H1 (cell line): ENCODE measurements around the gene ACOX1. TPM values are rescaled to one million over a fixed set of nuclear protein-coding genes. Genes with fewer than 3 reads are reported as not detected.

Experiments used
- CTCF ChIA-PET: fragments of 300-600 bp; sonication (Branson Sonifier 250); formaldehyde crosslinking; loops from one replicate; lab custom pipeline; 2021; ENCODE audit not compliant: partially characterized antibody; lab: Charles Lee
- POLR2A ChIA-PET: fragments of 300-600 bp; sonication (Branson Sonifier 250); formaldehyde crosslinking; loops from one replicate; lab custom pipeline; 2021; ENCODE audit warnings: inconsistent platforms; ENCODE audit not compliant: partially characterized antibody; lab: Charles Lee
- DNase-seq, 2 experiments: peaks; one replicate each; pipeline versions ENCODE4 v3.0.0 to v3.0.0-alpha.2; 2010 to 2022; ENCODE audit warnings: low spot score in 2 of 2, low read depth in 1 of 2, mixed read lengths in 1 of 2
- FAIRE-seq: peaks from 2 replicates; lab custom pipeline; 2011; peaks lifted over from hg19 to GRCh38; lab: Jason Lieb, UNC
- H2AFZ ChIP-seq: 2 replicates; pipeline ENCODE4 v1.8.1; 2012; ENCODE audit warnings: low read length, inconsistent platforms
- H2AK5ac ChIP-seq: 2 replicates; pipeline ENCODE4 v1.6.1; 2013; ENCODE audit warnings: low read depth, low read length
- H2BK120ac ChIP-seq: replicated peaks from 2 replicates; pipeline ENCODE3; 2013; ENCODE audit warnings: low read depth, low read length, inconsistent platforms
- H2BK12ac ChIP-seq: 2 replicates; pipeline ENCODE4 v1.6.1; 2013; ENCODE audit warnings: low read depth, low read length
- H2BK15ac ChIP-seq: 2 replicates; pipeline ENCODE4 v1.6.1; 2013; ENCODE audit warnings: low read length
- H2BK20ac ChIP-seq: 2 replicates; pipeline ENCODE4 v1.6.1; 2013; ENCODE audit warnings: low read length
- H2BK5ac ChIP-seq: 2 replicates; pipeline ENCODE4 v1.6.1; 2013; ENCODE audit warnings: low read depth, low read length
- H3K14ac ChIP-seq: 2 replicates; pipeline ENCODE4 v1.6.1; 2013; ENCODE audit warnings: inconsistent platforms; ENCODE audit not compliant: insufficient read length
- H3K18ac ChIP-seq: 2 replicates; pipeline ENCODE4 v1.6.1; 2013; ENCODE audit warnings: low read length; ENCODE audit errors: extremely low read depth
- H3K23ac ChIP-seq: 2 replicates; pipeline ENCODE4 v1.6.1; 2013; ENCODE audit warnings: inconsistent platforms; ENCODE audit not compliant: insufficient read length
- H3K23me2 ChIP-seq: 2 replicates; pipeline ENCODE4 v1.6.1; 2013; ENCODE audit warnings: low read depth, low read length
- H3K27ac ChIP-seq: 2 replicates; pipeline ENCODE4 v1.6.1; 2011; ENCODE audit warnings: low read depth, low read length, inconsistent platforms
- H3K27me3 ChIP-seq, 4 experiments: replicated peaks in 1 of 4; 1 replicate in 1 of 4; 2 replicates in 3 of 4; pipeline versions ENCODE4 v1.6.1 to v1.8.1; 2011 to 2013; ENCODE audit warnings: low read length in 3 of 4, mild to moderate bottlenecking in 3 of 4, inconsistent platforms in 2 of 4, mixed read lengths in 2 of 4, moderate library complexity in 1 of 4; ENCODE audit not compliant: control insufficient read depth in 3 of 4, insufficient read depth in 3 of 4; ENCODE audit errors: extremely low read depth in 1 of 4
- H3K36me3 ChIP-seq, 4 experiments: 2 replicates each; pipeline versions ENCODE4 v1.6.1 to v1.8.1; 2011 to 2013; ENCODE audit warnings: mild to moderate bottlenecking in 4 of 4, low read length in 3 of 4, moderate library complexity in 2 of 4, control low read depth in 1 of 4, inconsistent platforms in 1 of 4; ENCODE audit not compliant: insufficient read depth in 4 of 4, control insufficient read depth in 2 of 4
- H3K4ac ChIP-seq: replicated peaks from 2 replicates; pipeline ENCODE3; 2013; ENCODE audit warnings: low read length, low read depth, mixed read lengths, inconsistent platforms; ENCODE audit not compliant: insufficient read length
- H3K4me1 ChIP-seq, 4 experiments: replicated peaks in 1 of 4; 1 replicate in 1 of 4; 2 replicates in 3 of 4; pipeline versions ENCODE4 v1.6.1 to v1.8.1; 2011 to 2013; ENCODE audit warnings: low read length in 3 of 4, inconsistent platforms in 2 of 4, mixed read lengths in 1 of 4; ENCODE audit not compliant: insufficient read depth in 4 of 4, control insufficient read depth in 3 of 4
- H3K4me2 ChIP-seq, 2 experiments: 2 replicates each; pipeline versions ENCODE4 v1.6.1 to v1.8.1; 2011 to 2013; ENCODE audit warnings: low read depth in 2 of 2, low read length in 2 of 2, control low read depth in 1 of 2, inconsistent platforms in 1 of 2, mild to moderate bottlenecking in 1 of 2; ENCODE audit not compliant: insufficient read depth in 1 of 2
- H3K4me3 ChIP-seq, 4 experiments: fragments of 200-600, 300-600 bp in 1 of 4; sonication (generic), shearing (Covaris generic), sonication (Bioruptor Twin) in 1 of 4; 2 replicates each; pipeline versions ENCODE4 v1.5.1 to v1.8.1; 2011 to 2016; ENCODE audit warnings: low read length in 4 of 4, low read depth in 3 of 4, control low read depth in 2 of 4, inconsistent platforms in 2 of 4, mild to moderate bottlenecking in 2 of 4, mixed read lengths in 1 of 4, moderate library complexity in 1 of 4; ENCODE audit not compliant: insufficient read depth in 2 of 4; ENCODE audit errors: extremely low read depth in 1 of 4
- H3K56ac ChIP-seq: replicated peaks from 2 replicates; pipeline ENCODE3; 2013; ENCODE audit warnings: low read depth, mild to moderate bottlenecking, mixed read lengths, low read length, inconsistent platforms; ENCODE audit not compliant: insufficient read length
- H3K79me1 ChIP-seq: 2 replicates; pipeline ENCODE4 v1.6.1; 2013; ENCODE audit warnings: low read depth, low read length, control low read depth
- H3K79me2 ChIP-seq, 2 experiments: 2 replicates each; pipeline versions ENCODE4 v1.6.1 to v1.8.1; 2012 to 2013; ENCODE audit warnings: low read length in 2 of 2, mild to moderate bottlenecking in 2 of 2, inconsistent platforms in 1 of 2; ENCODE audit not compliant: insufficient read depth in 2 of 2, control insufficient read depth in 1 of 2
- H3K9ac ChIP-seq, 4 experiments: replicated peaks in 1 of 4; 1 replicate in 1 of 4; 2 replicates in 3 of 4; pipeline versions ENCODE4 v1.6.1 to v1.8.1; 2011 to 2013; ENCODE audit warnings: low read depth in 3 of 4, low read length in 3 of 4, control low read depth in 2 of 4, mild to moderate bottlenecking in 2 of 4, moderate library complexity in 2 of 4, inconsistent platforms in 1 of 4; ENCODE audit errors: extremely low read depth in 1 of 4
- H3K9me3 ChIP-seq, 2 experiments: 2 replicates each; pipeline versions ENCODE4 v1.6.1 to v1.8.1; 2012 to 2013; ENCODE audit warnings: mild to moderate bottlenecking in 2 of 2, moderate library complexity in 2 of 2, control low read depth in 1 of 2, inconsistent platforms in 1 of 2, low read depth in 1 of 2, low read length in 1 of 2, mixed read lengths in 1 of 2; ENCODE audit not compliant: insufficient read depth in 2 of 2
- H4K20me1 ChIP-seq, 2 experiments: replicated peaks in 1 of 2; 2 replicates each; pipeline versions ENCODE3 to v1.8.1; 2011 to 2013; ENCODE audit warnings: inconsistent platforms in 2 of 2, low read length in 2 of 2, mild to moderate bottlenecking in 1 of 2; ENCODE audit not compliant: insufficient read depth in 2 of 2, control insufficient read depth in 1 of 2
- H4K5ac ChIP-seq: 2 replicates; pipeline ENCODE4 v1.6.1; 2013; ENCODE audit warnings: low read length, low read depth, mixed read lengths, inconsistent platforms; ENCODE audit not compliant: insufficient read length
- H4K8ac ChIP-seq: 2 replicates; pipeline ENCODE4 v1.8.0; 2013; ENCODE audit warnings: mild to moderate bottlenecking, moderate library complexity, low read length, inconsistent platforms; ENCODE audit not compliant: insufficient read depth; ENCODE audit errors: extremely low read depth
- H4K91ac ChIP-seq: replicated peaks from 2 replicates; pipeline ENCODE3; 2013; ENCODE audit warnings: low read length, mixed read lengths, inconsistent platforms; ENCODE audit not compliant: insufficient read length
- BACH1 ChIP-seq: IDR thresholded peaks from 2 replicates; pipeline ENCODE4 v1.6.1; 2012; ENCODE audit warnings: low read length, improper control_type of control experiment
- HDAC6 ChIP-seq: IDR thresholded peaks from one replicate; pipeline ENCODE4 v1.7.1; 2012; ENCODE audit warnings: low read depth, mild to moderate bottlenecking, inconsistent platforms, low read length, moderate library complexity
- PHF8 ChIP-seq: fragments of 200-600 bp; sonication (generic); conservative IDR thresholded peaks from 2 replicates; pipeline ENCODE4 v1.7.1; 2012; ENCODE audit warnings: low read depth, mild to moderate bottlenecking, inconsistent platforms, low read length, moderate library complexity
- POLR2A ChIP-seq, 2 experiments: IDR thresholded peaks; 1 replicate in 1 of 2; 2 replicates in 1 of 2; pipeline ENCODE4 v1.6.1; 2011; ENCODE audit warnings: low read depth in 2 of 2, low read length in 2 of 2, mild to moderate bottlenecking in 2 of 2; ENCODE audit errors: control extremely low read depth in 1 of 2
- POLR2AphosphoS5 ChIP-seq: IDR thresholded peaks from 2 replicates; pipeline ENCODE4 v1.6.1; 2011; ENCODE audit warnings: low read depth, low read length
- RFX5 ChIP-seq: IDR thresholded peaks from 2 replicates; pipeline ENCODE4 v1.6.1; 2011; ENCODE audit warnings: low read depth, low read length, improper control_type of control experiment, borderline replicate concordance
- RNF2 ChIP-seq: fragments of 200-900, 300-1000 bp; sonication (generic); IDR thresholded peaks from 2 replicates; pipeline ENCODE4 v1.7.1; 2016; ENCODE audit warnings: borderline replicate concordance, low read depth, mild to moderate bottlenecking, antibody characterized with exemption, low read length; ENCODE audit not compliant: poor library complexity, severe bottlenecking; ENCODE audit errors: missing control alignments
- SP2 ChIP-seq: IDR thresholded peaks from 2 replicates; pipeline ENCODE4 v1.6.1; 2012; ENCODE audit warnings: mild to moderate bottlenecking, low read length, inconsistent platforms
- SP4 ChIP-seq: IDR thresholded peaks from 2 replicates; pipeline ENCODE4 v1.6.1; 2012; ENCODE audit warnings: low read length, inconsistent platforms
- TAF7 ChIP-seq: optimal IDR thresholded peaks from 2 replicates; pipeline ENCODE3; 2011; ENCODE audit warnings: low read depth, mild to moderate bottlenecking, inconsistent platforms, low read length, moderate library complexity, borderline replicate concordance
- TBP ChIP-seq: IDR thresholded peaks from 2 replicates; pipeline ENCODE4 v1.6.1; 2011; ENCODE audit warnings: low read depth, low read length, improper control_type of control experiment
- YY1 ChIP-seq: IDR thresholded peaks from 2 replicates; pipeline ENCODE4 v1.6.1; 2011; ENCODE audit warnings: low read depth, mild to moderate bottlenecking, low read length
- WGBS, 2 experiments: shearing (Covaris generic) in 1 of 2; methylation state at CpG; one replicate each; pipeline versions ENCODE4 v1.1.6 to v1.1.7; 2013 to 2015; ENCODE audit warnings: low lambda C conversion rate in 2 of 2, mixed read lengths in 2 of 2, inconsistent platforms in 1 of 2, low coverage in 1 of 2, missing lambda C conversion rate in 1 of 2; ENCODE audit not compliant: insufficient replicate concordance in 2 of 2, insufficient coverage in 1 of 2, insufficient read length in 1 of 2; ENCODE audit errors: extremely low coverage in 1 of 2, missing lambda C conversion rate in 1 of 2; 5-methylcytosine and 5-hydroxymethylcytosine counted together
- polyA plus RNA-seq, 7 experiments: library from polyadenylated mRNA; depleted of rRNA in 3 of 7; stranded (reverse) in 5 of 7; unstranded in 2 of 7; fragments of >200 nt in 5 of 7; fragments of 200-250 nt in 2 of 7; gene quantifications; 1 replicate in 5 of 7; 2 replicates in 1 of 7; 4 replicates in 1 of 7; pipeline versions ENCODE4 v1.2.1 to v1.2.3, GENCODE V29; 2011 to 2013; ENCODE audit warnings: missing spikeins in 2 of 7, mixed read lengths in 2 of 7
- total RNA-seq: library from RNA; stranded (reverse); fragmentation: NEBNext Ultra II Directional; extraction: Animal tissue kit (Norgen Biotek cat#: 25700); gene quantifications from 2 replicates; pipeline ENCODE4 v1.2.1, GENCODE V29; 2021

ACOX1 gene
- total and polyA plus RNA-seq, 2 of the 8 experiments (the other 6 are each of a cell fraction or from before 2014, with no cell fraction given), result 10.5 to 30.4 TPM

- Histone ChIP-seq H3K9ac (no peak overlapping the region), H3K27ac (no peak overlapping the region)
- CTCF ChIA-PET, result interaction anchor here (0.8 to 32.0 kb wide), 7 partner anchors 14 to 244 kb away, joined by 3 to 885 read pairs (median 6); partner anchors contain the start of genes CDK3, EVPL, MRPL38 and TRIM65
- TF ChIP-seq POLR2A (IDR thresholded peaks at IDR 0.05; ENCODE audit: control extremely low read depth in 1 of 2, low read depth in 2 of 2, low read length in 2 of 2), result no peak
- TF ChIP-seq HDAC6, result no peak
- no peak for TF ChIP-seq TAF7
- TF ChIP-seq RFX5, result no peak
- TF ChIP-seq YY1, result no peak
- no peak for TF ChIP-seq PHF8
- no peak for TF ChIP-seq SP4
- TF ChIP-seq SP2, result no peak
- no peak for TF ChIP-seq RNF2
- TF ChIP-seq POLR2AphosphoS5, result no peak
- TF ChIP-seq TBP, result no peak
- TF ChIP-seq BACH1, result no peak
Measured at GRCh38 chr17:76017481-76018339, 38.7 kb upstream of the ACOX1 start.

More at GRCh38 chr17:76017481-76018339, 38.7 kb upstream of the ACOX1 start:
- WGBS, 2 experiments, result 92% methylated on average over 18 of the region's 21 CpGs; no CpG with 5 or more reads in 1 of the 2 experiments
- Histone ChIP-seq H4K20me1 (no peaks in the 10 kb centered on the region), H3K56ac (no peak overlapping the region), H3K23me2 (no peaks in the 10 kb centered on the region), H2BK20ac (no peak overlapping the region), H3K18ac (no peak overlapping the region), H2BK120ac (no peak overlapping the region), H4K5ac (no peak overlapping the region), H3K23ac (no peak overlapping the region), H3K9me3 (no peaks in the 10 kb centered on the region), H3K79me1 (no peaks in the 10 kb centered on the region), H3K4me3 (no peak overlapping the region), H2BK15ac (no peak overlapping the region), H3K79me2 (no peaks in the 10 kb centered on the region), H4K91ac (no peak overlapping the region), H3K4ac (no peak overlapping the region), H3K36me3 (no peaks in the 10 kb centered on the region), H2AFZ (no peak overlapping the region), H3K4me1 (peaks cover 0 to 2% (median under 1%) of the 10 kb centered on the region in 4 experiments; a peak in 3 of 7 replicates), H2BK12ac (no peak overlapping the region), H2BK5ac (no peak overlapping the region), H4K8ac (peak overlapping the region; percentile 45; the same call in 1 of the 2 replicates), H3K14ac (no peak overlapping the region), H3K27me3 (no peaks in the 10 kb centered on the region; a peak in 1 of 7 replicates), H2AK5ac (no peak overlapping the region), H3K4me2 (no peak overlapping the region)
- FAIRE-seq (no peak), DNase-seq (no peak)
- POLR2A ChIA-PET, result interaction anchor here (0.7 to 1.9 kb wide), 4 partner anchors 12 to 62 kb away, joined by 3 to 6 read pairs (median 3); no protein-coding TSS in a partner anchor
